GM19452 (cell line): ENCODE data around the gene AKAP13.

Source experiments
- ATAC-seq: cut with Tn5 transposase; IDR thresholded peaks from one replicate; pipeline ENCODE4 v1.9.1; 2021; ENCODE audit not compliant: unreplicated experiment

Gene AKAP13

GRCh38 chr15:85404918-85405866 lies 24.8 kb downstream of the AKAP13 start:
- ATAC-seq = no peak

GRCh38 chr15:85406916-85407315 lies 26.5 kb downstream of the AKAP13 start:
- no peak for ATAC-seq

- peak; percentile 43 for ATAC-seq
Measured at GRCh38 chr15:85407421-85408269, 27.2 kb downstream of the AKAP13 start.

- ATAC-seq = peak; percentile 56
Measured at GRCh38 chr15:85408270-85408746, 27.9 kb downstream of the AKAP13 start.

GRCh38 chr15:85412066-85412465 lies 31.7 kb downstream of the AKAP13 start:
- no peak for ATAC-seq

GRCh38 chr15:85412956-85413854 lies 32.8 kb downstream of the AKAP13 start:
- ATAC-seq = peak; percentile 97

- ATAC-seq = no peak
Measured at GRCh38 chr15:85414037-85414436, 33.6 kb downstream of the AKAP13 start.

- no peak for ATAC-seq
Measured at GRCh38 chr15:85414495-85414894, 34.1 kb downstream of the AKAP13 start.

GRCh38 chr15:85414991-85415390 lies 34.6 kb downstream of the AKAP13 start:
- no peak for ATAC-seq

GRCh38 chr15:85415783-85416182 lies 35.4 kb downstream of the AKAP13 start:
- no peak for ATAC-seq

- no peak for ATAC-seq
Measured at GRCh38 chr15:85417276-85417675, 36.9 kb downstream of the AKAP13 start.

- ATAC-seq = no peak
Measured at GRCh38 chr15:85419161-85419560, 38.8 kb downstream of the AKAP13 start.

- no peak for ATAC-seq
Measured at GRCh38 chr15:85421116-85421925, 40.9 kb downstream of the AKAP13 start.

GRCh38 chr15:85422607-85423006 lies 42.2 kb downstream of the AKAP13 start:
- ATAC-seq = peak; percentile 46

GRCh38 chr15:85423256-85423655 lies 42.9 kb downstream of the AKAP13 start:
- ATAC-seq = no peak

- no peak for ATAC-seq
Measured at GRCh38 chr15:85424154-85424553, 43.8 kb downstream of the AKAP13 start.

GRCh38 chr15:85426481-85426880 lies 46.1 kb downstream of the AKAP13 start:
- ATAC-seq = no peak

- ATAC-seq = no peak
Measured at GRCh38 chr15:85427286-85428028, 47.1 kb downstream of the AKAP13 start.

- ATAC-seq = no peak
Measured at GRCh38 chr15:85429522-85429921, 49.1 kb downstream of the AKAP13 start.
